Measurements from ENCODE around the gene HSFY2.
"Not testable (repeated sequence)": the region's sequence is repeated elsewhere in the genome, so short reads cannot be mapped to it uniquely, and the experiment has no call there.

- not testable (repeated sequence) for TF ChIP-seq POLR2A, POLR2AphosphoS5 (IDR thresholded peaks at IDR 0.05; ENCODE audit: low read depth, low read length)
Measured at GRCh38 chrY:18723714-18724113, 49.8 kb downstream of the HSFY2 start.
